GM21381 (cell line): ENCODE data around the gene PPIF.

Source experiments
- ATAC-seq: cut with Tn5 transposase; IDR thresholded peaks from one replicate; pipeline ENCODE4 v1.9.1; 2021; ENCODE audit warnings: mild to moderate bottlenecking, moderate library complexity; ENCODE audit not compliant: unreplicated experiment

Gene PPIF

GRCh38 chr10:79313320-79313719, 33.9 kb upstream of the PPIF start:
- no peak for ATAC-seq

DNA sequence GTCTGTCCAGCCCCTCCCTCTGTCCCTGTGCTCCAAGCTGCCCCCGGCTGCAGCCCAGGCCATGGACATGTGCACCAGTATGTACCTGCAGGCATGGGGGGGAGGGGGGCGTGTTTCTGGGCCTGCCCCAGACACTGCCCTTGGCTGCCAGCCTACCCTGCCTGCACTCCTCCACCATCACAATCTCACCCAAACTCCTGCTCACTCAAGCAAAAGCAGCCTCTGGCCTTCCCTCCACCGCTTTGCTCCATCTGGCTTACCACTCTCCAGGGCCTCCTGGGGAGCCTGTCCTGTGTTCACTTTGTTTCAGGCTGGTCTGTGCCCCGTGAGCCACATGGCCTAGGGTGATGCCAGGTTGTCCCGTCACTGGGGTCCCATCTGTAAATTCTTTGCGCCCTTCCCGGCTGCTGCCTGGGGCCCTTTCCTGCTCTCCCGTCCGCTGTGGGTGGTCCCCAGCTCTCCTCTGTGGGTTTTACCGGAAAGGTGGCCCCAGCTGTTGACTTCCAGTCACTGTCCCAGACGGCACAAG, 33.3 kb upstream of the PPIF start:
- ATAC-seq, result no peak

GRCh38 chr10:79314761-79315601, 32.3 kb upstream of the PPIF start:
- no peak for ATAC-seq

DNA sequence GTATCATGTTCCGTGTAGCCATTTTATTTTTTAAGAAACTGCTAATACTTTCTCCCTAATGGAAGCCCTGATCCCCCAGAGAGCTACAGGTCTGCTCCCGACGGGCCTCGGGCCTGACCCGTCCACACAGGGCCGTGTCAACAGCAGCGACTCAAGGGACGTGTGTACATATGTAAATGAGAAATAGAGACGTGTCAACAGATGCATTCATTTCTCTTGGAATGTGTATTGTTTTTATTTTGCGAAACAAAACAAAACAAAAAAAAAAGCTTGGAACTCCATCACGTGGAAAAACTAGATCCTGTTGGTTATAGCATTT, 31.7 kb upstream of the PPIF start:
- no peak for ATAC-seq

GRCh38 chr10:79316671-79317431, 30.4 kb upstream of the PPIF start:
- peak; percentile 58 for ATAC-seq

GRCh38 chr10:79318369-79318768, 28.9 kb upstream of the PPIF start:
- ATAC-seq, result no peak

DNA sequence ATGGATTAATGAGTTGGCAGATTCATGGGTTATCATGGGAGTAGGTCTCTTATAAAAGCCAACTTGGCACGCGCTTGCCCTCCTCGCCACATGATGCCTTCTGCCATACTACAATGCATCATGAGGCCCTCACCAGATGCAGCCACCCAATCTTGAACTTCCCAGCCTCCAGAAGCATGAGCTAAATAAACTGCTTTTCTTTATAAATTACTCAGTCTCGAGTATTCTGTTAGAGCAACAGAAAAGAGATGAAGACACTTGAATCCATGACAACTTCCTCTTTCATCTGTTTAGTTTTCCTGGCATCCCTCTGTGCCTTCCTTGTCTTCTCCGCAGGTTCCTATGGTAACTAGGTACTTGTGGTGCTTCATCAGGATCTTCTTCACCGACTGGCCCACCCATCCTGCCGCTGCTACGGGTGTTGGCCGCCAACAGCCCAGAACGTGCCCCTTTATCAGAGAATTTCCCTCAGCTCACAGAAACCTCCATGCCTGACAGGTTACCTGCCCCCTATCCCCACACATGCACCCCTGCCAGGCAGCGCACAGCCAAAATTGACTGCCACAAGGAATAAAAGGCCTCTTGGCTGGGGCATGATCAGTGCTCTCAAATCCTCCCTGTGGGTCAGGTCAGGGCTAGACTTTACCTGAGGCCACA, 28.0 kb upstream of the PPIF start:
- ATAC-seq, result no peak

GRCh38 chr10:79320316-79320715, 27.0 kb upstream of the PPIF start:
- no peak for ATAC-seq

DNA sequence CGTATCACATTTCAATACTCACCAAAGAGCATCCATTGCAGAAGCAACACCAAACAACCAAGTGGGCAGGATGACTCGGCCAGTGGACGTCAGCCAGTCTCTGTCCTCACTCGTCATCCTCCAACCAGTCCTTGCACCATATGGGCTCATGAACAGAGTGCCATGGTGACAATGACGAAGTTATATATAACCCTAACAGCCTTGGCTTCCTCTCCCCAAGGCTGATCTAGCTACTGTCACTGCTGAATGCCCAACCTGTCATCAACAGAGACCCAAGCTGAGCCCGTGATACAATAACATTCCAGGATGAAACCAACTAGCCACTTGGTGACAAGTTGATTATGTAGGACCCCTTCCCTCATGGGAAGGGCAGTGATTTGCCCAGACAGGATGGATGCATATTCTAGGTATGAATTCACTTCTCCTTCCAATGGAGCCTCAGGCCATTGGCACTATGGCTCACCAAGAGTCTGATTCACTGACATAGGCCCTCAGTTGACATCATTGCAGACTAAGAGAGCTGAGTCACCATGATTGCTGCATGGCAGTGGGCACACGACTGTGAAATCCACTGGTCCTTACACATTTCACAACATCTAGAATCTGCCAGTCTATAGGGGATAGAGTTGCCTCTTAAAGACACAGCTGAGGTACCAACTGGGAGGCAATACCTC, 26.3 kb upstream of the PPIF start:
- no peak for ATAC-seq

DNA sequence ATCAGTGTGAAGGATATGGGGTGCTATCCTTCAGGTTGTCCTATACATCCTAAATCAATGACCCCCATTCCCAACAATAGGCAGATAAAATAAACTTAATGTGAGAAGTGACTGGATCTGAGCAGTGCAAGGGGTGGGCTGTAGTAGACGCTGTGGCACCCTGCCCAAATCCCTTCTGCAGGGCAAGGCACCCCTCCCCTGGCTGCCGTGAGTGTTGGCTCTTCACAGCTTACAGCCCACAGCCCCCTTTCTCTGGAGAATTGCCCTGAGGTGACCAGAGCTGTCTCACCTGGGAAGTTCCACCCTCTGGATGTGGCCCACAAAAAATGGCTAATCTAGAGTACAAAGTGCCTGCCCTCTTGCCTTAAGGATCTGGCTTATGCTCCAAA, 25.8 kb upstream of the PPIF start:
- no peak for ATAC-seq

DNA sequence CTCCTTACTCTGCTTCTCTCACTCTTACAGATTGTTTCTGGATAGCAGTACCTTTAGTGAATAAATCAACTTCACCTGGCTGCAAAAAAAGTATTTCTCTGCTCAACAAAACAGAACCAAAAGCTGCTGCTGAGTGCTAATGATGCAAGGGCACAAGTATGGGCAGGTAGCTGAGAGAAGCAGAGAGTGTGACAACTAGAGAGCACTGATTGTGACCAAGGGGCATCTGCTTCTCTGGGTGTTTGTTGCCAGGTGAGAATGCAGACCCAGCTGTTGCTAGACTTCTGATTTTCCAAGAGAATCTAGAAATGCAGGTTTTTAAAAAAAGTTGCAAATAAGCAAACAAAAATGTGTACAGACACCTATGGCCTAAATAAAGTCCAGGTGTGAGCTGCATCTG, 25.3 kb upstream of the PPIF start:
- ATAC-seq, result no peak

DNA sequence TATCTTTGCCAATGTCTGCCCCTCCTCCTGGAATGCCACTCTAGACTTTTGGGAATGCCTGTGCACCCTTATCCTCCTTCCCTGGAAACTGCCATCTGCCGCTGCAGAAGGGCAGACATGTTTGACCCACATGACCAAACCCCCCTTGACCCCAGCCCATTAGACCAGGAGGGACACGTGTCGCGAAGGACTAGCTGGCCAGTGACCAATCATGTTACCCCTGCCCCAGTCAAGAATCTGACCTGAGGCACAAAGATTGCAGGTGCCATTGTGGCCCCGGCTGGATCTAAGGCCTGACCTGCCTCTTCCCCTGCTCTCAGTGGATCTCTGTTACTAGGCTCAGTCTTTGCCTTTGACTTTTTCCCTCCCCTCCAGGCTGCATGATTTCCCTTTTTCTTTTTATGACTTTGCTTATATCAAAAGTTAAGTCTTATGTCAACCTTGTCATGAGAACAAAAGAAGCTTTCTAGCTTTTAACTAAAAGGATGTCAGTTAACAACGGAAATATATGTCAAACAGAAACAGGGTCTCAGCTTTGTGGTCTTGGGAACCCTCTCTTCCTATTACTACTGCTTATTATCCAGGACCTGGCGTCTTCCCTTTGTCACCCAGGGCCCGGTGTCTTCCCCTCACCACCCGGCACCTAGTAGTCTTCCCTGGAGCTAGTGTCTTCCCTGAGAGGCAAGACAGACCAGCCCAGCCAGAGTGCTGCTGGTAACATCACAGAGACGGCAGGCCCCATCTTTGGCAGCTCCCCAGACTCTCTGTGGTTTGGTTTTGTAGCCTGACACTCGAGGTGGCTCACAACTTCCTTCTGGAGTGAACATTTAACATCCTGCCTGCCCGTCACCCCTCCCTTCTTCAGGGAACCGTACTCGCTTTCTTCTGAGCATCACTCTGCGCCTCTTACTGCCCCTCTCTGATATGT, 24.4 kb upstream of the PPIF start:
- peak; percentile 67 for ATAC-seq

- ATAC-seq, result no peak
These were observed 23.7 kb upstream of the PPIF start for GRCh38 chr10:79323602-79324001.

DNA sequence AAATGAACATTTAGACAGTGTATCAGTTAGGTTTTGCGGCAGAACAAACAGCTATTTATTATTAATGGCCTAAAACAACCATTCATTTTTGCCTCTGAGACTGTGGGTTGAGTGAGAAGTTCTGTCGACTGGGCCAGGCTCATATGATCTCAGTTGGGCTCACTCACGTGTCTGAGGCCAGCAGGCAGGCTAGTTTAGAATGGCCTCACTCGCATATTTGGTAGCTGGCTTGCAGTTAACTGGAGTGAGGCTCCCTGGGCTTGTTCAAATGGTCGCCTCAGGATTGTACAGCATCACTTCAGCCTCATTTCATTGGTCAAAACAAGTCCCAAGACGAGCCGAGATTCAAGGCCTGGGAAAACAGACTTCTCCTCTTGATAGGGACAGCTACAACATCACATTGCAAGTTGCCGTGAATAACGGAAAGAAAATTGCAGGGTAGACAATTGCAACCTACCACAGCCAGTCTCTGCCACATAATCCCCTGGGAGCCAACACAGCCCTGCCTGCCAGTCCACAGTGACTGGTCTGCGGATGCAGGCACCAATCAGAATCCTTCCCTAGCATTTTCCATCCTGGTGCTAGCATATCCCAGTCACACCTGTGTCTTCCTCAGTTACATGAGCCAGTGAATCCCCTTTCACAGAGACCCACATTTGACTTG, 23.1 kb upstream of the PPIF start:
- ATAC-seq, result no peak

DNA sequence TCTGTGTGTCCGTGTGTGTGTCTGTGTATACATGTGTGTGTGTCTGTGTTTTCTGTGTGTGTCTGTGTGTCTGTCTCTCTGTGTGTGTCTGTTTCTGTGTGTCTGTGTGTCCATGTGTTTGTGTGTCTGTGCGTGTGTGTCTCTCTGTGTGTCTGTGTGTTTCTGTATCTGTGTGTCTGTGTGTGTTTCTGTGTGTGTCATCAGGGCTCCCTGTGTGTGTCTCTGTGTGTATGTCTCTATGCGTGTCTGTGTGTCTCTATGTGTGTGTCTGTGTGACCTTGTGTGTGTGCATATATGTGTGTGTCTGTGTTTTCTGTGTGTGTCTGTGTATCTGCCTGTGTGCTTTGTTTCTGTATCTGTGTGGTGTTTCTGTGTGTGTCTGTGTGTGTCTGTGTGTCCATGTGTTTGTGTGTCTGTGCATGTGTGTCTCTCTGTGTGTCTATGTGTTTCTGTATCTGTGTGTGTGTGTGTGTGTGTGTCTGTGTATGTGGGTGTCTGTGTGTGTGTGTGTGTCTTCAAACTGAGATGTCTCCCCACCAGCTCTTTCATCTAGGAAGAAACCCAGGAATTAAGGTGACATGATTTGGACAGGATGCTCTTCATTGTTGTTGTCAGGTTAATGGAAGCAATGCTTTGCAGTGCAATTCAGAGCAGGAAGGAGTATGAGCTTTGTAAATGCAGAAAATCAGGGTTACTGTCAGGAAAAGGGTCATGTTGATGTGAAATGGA, 20.7 kb upstream of the PPIF start:
- no peak for ATAC-seq

- ATAC-seq, result peak; percentile 35
These were observed 20.2 kb upstream of the PPIF start for GRCh38 chr10:79327090-79327457.

GRCh38 chr10:79328147-79328701, 19.0 kb upstream of the PPIF start:
- no peak for ATAC-seq

- ATAC-seq, result no peak
These were observed 18.3 kb upstream of the PPIF start for GRCh38 chr10:79328737-79329504.
